Prostate gland (tissue), 2 donors: ENCODE data around the gene RAB3GAP2. TPM values are rescaled to one million over a fixed set of nuclear protein-coding genes. Genes with fewer than 3 reads are reported as not detected.

Source experiments
- DNase-seq: peaks from one replicate; pipeline ENCODE4 v3.0.0-alpha.2; 2019; ENCODE audit warnings: low spot score
- H3K27ac ChIP-seq, 2 donors: fragments of 200-600 bp; sonication (generic); 2 replicates each; pipeline ENCODE4 v1.5.1; 2017 to 2019
- H3K27me3 ChIP-seq: fragments of 200-600 bp; sonication (generic); replicated peaks from 2 replicates; pipeline ENCODE4 v1.5.1; 2019; ENCODE audit not compliant: insufficient read depth
- H3K36me3 ChIP-seq, 2 donors: fragments of 200-600 bp; sonication (generic); 1 replicate in 1 of 2; 2 replicates in 1 of 2; pipeline versions ENCODE4 v1.5.1 to v1.8.1; 2017 to 2019
- H3K4me1 ChIP-seq: fragments of 200-600 bp; sonication (generic); replicated peaks from 2 replicates; pipeline ENCODE4 v1.5.1; 2019
- H3K4me3 ChIP-seq, 2 donors: fragments of 200-600 bp; sonication (generic); 2 replicates each; pipeline ENCODE4 v1.5.1; 2017 to 2019
- H3K9me3 ChIP-seq: fragments of 200-600 bp; sonication (generic); 2 replicates; pipeline ENCODE4 v1.5.1; 2017
- POLR2A ChIP-seq: fragments of 450-650 bp; IDR thresholded peaks from one replicate; pipeline ENCODE4 v1.6.1; 2016; ENCODE audit warnings: antibody characterized with exemption, mild to moderate bottlenecking
- POLR2AphosphoS5 ChIP-seq: sonication (generic); formaldehyde crosslinking; IDR thresholded peaks from one replicate; pipeline ENCODE4 v1.6.1; 2017; ENCODE audit warnings: antibody characterized with exemption
- WGBS: methylation state at CpG from one replicate; pipeline ENCODE4 v1.1.5; 2018; 5-methylcytosine and 5-hydroxymethylcytosine counted together
- intact Hi-C: fragments of 100-400 bp; cut with DNase I; formaldehyde crosslinking; loops from one replicate; pipeline ENCODE4 v1.14.2; 2022
- total RNA-seq, 2 donors: library from RNA; depleted of rRNA; stranded (reverse); fragments of >200 nt; gene quantifications; one replicate each; pipeline ENCODE4 v1.1.0, GENCODE V29; 2016
- TF ChIP-seq, protein P1 (sequence below), 4 experiments: fragments of 200-600 bp in 2 of 4; fragments of 450-650 bp in 2 of 4; sonication (generic) in 2 of 4; IDR thresholded peaks; 1 replicate in 3 of 4; 2 replicates in 1 of 4; pipeline ENCODE4 v1.5.1; 2016 to 2019; ENCODE audit warnings: antibody characterized with exemption in 4 of 4, mild to moderate bottlenecking in 2 of 4, moderate library complexity in 2 of 4

RAB3GAP2 gene
- total RNA-seq, 2 donors from 2014 or later, result 17.6 to 20.7 TPM

DNA sequence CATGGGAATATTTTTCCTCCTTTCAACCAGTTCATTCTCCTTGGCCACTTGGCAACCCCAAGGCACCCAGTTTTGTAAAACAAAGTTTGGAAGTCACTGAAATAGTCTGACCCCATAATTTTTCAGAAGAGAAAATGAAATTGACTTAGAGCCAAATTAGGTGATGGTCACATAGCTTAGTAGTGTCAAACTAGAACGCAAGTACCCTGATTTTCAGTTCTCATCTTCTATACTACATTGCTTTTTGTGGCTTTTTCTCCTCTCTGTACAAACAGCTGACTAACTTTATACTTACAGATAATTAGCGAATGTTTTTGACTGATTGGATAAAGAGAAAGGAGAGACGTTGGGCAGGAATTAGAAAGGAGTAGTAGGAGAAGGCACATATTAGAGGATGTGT lies 145.2 kb downstream of the RAB3GAP2 start:
- no peak for DNase-seq
- WGBS, result 90% methylated on average over 3 of the region's 3 CpGs
- no peak overlapping the region for H3K27ac ChIP-seq
- intact Hi-C loops, result no loop called here
- no peaks in the 10 kb centered on the region for H3K27me3 ChIP-seq
- H3K4me1 ChIP-seq, result no peaks in the 10 kb centered on the region
- no peak overlapping the region for H3K4me3 ChIP-seq
- no peaks in the 10 kb centered on the region for H3K9me3 ChIP-seq
- TF ChIP-seq, protein P1, sequence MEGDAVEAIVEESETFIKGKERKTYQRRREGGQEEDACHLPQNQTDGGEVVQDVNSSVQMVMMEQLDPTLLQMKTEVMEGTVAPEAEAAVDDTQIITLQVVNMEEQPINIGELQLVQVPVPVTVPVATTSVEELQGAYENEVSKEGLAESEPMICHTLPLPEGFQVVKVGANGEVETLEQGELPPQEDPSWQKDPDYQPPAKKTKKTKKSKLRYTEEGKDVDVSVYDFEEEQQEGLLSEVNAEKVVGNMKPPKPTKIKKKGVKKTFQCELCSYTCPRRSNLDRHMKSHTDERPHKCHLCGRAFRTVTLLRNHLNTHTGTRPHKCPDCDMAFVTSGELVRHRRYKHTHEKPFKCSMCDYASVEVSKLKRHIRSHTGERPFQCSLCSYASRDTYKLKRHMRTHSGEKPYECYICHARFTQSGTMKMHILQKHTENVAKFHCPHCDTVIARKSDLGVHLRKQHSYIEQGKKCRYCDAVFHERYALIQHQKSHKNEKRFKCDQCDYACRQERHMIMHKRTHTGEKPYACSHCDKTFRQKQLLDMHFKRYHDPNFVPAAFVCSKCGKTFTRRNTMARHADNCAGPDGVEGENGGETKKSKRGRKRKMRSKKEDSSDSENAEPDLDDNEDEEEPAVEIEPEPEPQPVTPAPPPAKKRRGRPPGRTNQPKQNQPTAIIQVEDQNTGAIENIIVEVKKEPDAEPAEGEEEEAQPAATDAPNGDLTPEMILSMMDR (IDR thresholded peaks at IDR 0.05), result no peak
- TF ChIP-seq POLR2AphosphoS5 (no peak), POLR2A (no peak)
- no peaks in the 10 kb centered on the region for H3K36me3 ChIP-seq

DNA sequence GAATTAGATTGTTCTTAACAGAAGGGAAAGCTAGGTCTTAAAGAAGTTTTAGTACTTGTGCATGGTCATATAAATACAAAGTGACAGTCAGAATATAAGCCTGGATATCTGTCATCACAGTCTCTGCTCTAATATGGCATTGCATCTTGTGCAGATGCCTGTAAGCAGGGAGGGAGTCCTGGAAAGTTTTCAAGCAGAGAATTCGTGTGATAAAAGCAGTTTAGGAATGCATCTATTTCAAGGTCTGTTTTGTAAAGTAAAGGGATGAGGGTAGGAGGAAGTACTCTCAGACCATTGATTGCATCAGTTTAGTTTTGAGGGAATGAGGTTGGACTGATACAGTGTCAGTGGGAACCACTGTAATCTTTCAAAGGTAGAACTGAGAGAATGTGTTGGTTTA lies 147.7 kb downstream of the RAB3GAP2 start:
- H3K4me3 ChIP-seq, result no peak overlapping the region
- no peaks in the 10 kb centered on the region for H3K36me3 ChIP-seq
- no peaks in the 10 kb centered on the region for H3K9me3 ChIP-seq
- no peaks in the 10 kb centered on the region for H3K27me3 ChIP-seq
- intact Hi-C loops, result no loop called here
- no peak overlapping the region for H3K27ac ChIP-seq
- no peak for DNase-seq
- no peak for TF ChIP-seq POLR2AphosphoS5
- TF ChIP-seq, protein P1 (IDR thresholded peaks at IDR 0.05), result no peak
- no peak for TF ChIP-seq POLR2A
- no peaks in the 10 kb centered on the region for H3K4me1 ChIP-seq
- 13% methylated on average over 1 of the region's 1 CpG for whole genome bisulfite sequencing

DNA sequence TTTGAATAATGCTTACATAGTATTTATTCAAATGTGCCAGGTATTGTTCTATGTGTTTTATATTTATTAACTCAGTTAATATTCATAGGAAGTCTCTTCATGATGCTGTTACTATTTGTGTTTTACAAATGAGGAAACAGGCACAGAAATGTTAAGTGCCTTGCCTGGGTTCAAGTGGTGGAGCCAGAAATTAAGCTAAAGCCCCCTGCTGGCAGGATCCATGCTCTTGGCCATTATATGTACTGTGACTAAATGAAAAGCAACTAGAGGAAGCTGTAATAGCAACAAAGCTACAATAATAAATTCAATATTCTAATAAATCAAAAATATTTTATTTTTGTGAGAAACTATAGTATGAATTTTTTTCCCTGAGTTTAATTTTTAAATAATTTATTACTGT lies 148.4 kb downstream of the RAB3GAP2 start:
- Histone ChIP-seq H3K27me3 (no peaks in the 10 kb centered on the region), H3K27ac (no peak overlapping the region), H3K9me3 (no peaks in the 10 kb centered on the region), H3K4me3 (no peak overlapping the region), H3K36me3 (no peaks in the 10 kb centered on the region), H3K4me1 (no peaks in the 10 kb centered on the region)
- intact Hi-C loops, result no loop called here
- no peak for DNase-seq
- TF ChIP-seq POLR2AphosphoS5 (no peak), POLR2A (no peak)
- TF ChIP-seq, protein P1 (IDR thresholded peaks at IDR 0.05), result no peak

DNA sequence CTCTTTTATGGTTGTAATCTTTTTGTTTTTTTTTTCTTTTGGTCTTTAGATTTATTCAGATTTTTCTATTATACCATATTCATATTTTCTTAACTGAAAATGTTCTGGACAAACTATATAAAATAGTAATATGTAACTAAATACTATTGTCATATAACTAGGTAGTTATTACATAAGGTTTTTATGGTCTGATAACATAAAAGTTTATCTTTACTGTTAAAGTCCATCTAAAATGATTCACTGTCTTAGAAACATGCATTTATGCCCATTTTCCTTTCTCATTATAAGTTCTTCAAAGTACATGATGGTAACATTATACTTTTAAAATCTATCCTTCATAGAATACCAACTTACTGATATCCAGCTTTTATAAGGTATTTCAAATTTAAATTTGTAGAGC lies 149.2 kb downstream of the RAB3GAP2 start:
- no peak for DNase-seq
- Histone ChIP-seq H3K36me3 (no peaks in the 10 kb centered on the region), H3K9me3 (no peaks in the 10 kb centered on the region), H3K27ac (no peak overlapping the region), H3K27me3 (no peaks in the 10 kb centered on the region), H3K4me1 (no peaks in the 10 kb centered on the region), H3K4me3 (no peak overlapping the region)
- intact Hi-C loops, result no loop called here
- no peak for TF ChIP-seq POLR2A
- TF ChIP-seq, protein P1 (IDR thresholded peaks at IDR 0.05), result no peak
- no peak for TF ChIP-seq POLR2AphosphoS5

DNA sequence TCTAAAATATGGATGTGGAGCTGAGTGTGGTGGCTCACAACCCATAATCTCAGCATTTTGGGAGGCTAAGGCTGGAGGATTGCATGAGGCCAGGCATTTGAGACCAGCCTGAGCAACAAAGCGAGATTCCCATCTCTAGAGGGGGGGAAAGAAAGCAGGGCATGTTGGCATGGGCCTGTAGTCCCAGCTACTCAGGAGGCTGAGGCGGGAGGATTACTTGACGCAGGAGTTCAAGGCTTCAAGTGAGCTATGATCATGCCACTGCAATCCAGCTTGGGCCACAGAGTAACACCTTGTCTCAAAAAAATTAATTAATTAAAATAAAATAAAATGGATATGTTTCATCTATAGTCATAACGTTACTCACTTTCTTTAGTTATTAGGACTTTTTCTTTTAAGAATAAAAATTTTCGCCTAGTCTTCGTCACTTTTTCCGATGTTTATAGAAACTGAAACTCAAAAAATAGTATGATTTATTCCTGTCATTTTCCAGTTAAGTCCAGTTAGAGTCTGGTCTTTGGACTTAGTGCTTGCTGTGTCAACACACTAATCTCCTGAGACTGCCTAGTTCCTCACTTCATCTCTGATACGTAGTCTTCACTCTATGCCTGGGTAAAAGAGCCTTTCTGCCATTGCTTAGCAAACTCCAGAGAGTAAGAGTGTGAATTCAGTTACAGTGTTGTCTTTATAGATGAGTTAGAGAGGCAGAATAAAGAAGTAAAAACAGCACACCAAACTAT lies 150.3 kb downstream of the RAB3GAP2 start:
- intact Hi-C loops, result no loop called here
- no peaks in the 10 kb centered on the region for H3K9me3 ChIP-seq
- TF ChIP-seq POLR2AphosphoS5 (no peak), POLR2A (no peak)
- TF ChIP-seq, protein P1 (IDR thresholded peaks at IDR 0.05), result no peak
- no peak overlapping the region for H3K27ac ChIP-seq
- no peaks in the 10 kb centered on the region for H3K27me3 ChIP-seq
- H3K4me3 ChIP-seq, result no peak overlapping the region
- no peaks in the 10 kb centered on the region for H3K4me1 ChIP-seq
- H3K36me3 ChIP-seq, result no peaks in the 10 kb centered on the region
- no peak for DNase-seq
- WGBS, result 91% methylated on average over 8 of the region's 8 CpGs
